ENCODE results near the gene SLC25A23. TPM values are rescaled to one million over a fixed set of nuclear protein-coding genes. Genes with fewer than 3 reads are reported as not detected.

Gene SLC25A23
- total and polyA plus RNA-seq, 7 donors, result 15.0 to 91.8 (median 49.4) TPM

- H3K4me3 ChIP-seq, result peak within 1 kb of the TSS; percentile 36
- H3K9me3 ChIP-seq, result no peaks in the 10 kb centered on the region
- peak; percentile 29 for TF ChIP-seq CTCF (IDR thresholded peaks at IDR 0.05)
- intact Hi-C loops (cut with DNase I), result no loop called here
- H3K4me1 ChIP-seq, result no peaks in the 10 kb centered on the region
- DNase-seq (peak in 1 of 2 donors; percentile 36), ATAC-seq (peak in 1 of 4 donors; percentile 41)
- no peaks in the 10 kb centered on the region for H3K36me3 ChIP-seq (ENCODE audit: insufficient read depth in 1 of 2, low read depth in 1 of 2)
- H3K27me3 ChIP-seq (ENCODE audit: insufficient read depth in 3 of 3, low read length in 2 of 3), result peaks cover 0 to 22% (median 9%) of the 10 kb centered on the region in 3 donors
- 28 to 33% (median 29%) methylated on average over 23 to 24 of the region's 24 CpGs for WGBS, 3 donors
- no peak within 1 kb of the TSS for H3K27ac ChIP-seq
Measured at GRCh38 chr19:6481541-6482342, 22.1 kb upstream of the SLC25A23 start, which contains the start of gene DENND1C. Gene DENND1C (minus strand): TSS chr19:6481787. CDS start chr19:6481695, 92 bp downstream.

GRCh38 chr19:6480848-6481415 is 21.3 kb upstream of the SLC25A23 start:
- intact Hi-C loops (cut with DNase I), result no loop called here
- TF ChIP-seq CTCF (IDR thresholded peaks at IDR 0.05), result no peak
- no peaks in the 10 kb centered on the region for H3K36me3 ChIP-seq (ENCODE audit: insufficient read depth in 1 of 2, low read depth in 1 of 2)
- ATAC-seq, result no peak
- no peaks in the 10 kb centered on the region for H3K4me1 ChIP-seq
- no peak for DNase-seq
- H3K27me3 ChIP-seq (ENCODE audit: insufficient read depth in 3 of 3, low read length in 2 of 3), result peaks cover 0 to 30% (median 9%) of the 10 kb centered on the region in 3 donors
- 73 to 78% (median 74%) methylated on average over 10 of the region's 10 CpGs for WGBS, 3 donors
- H3K4me3 ChIP-seq, result peak overlapping the region; percentile 36
- H3K27ac ChIP-seq, result no peak overlapping the region
- no peaks in the 10 kb centered on the region for H3K9me3 ChIP-seq

- Histone ChIP-seq H3K27me3 (ENCODE audit: insufficient read depth in 3 of 3, low read length in 2 of 3) (peaks cover 0 to 41% (median 16%) of the 10 kb centered on the region in 3 donors), H3K27ac (no peak overlapping the region), H3K9me3 (no peaks in the 10 kb centered on the region), H3K36me3 (ENCODE audit: insufficient read depth in 1 of 2, low read depth in 1 of 2) (no peaks in the 10 kb centered on the region), H3K4me1 (no peaks in the 10 kb centered on the region), H3K4me3 (no peak overlapping the region)
- intact Hi-C loops (cut with DNase I), result no loop called here
- DNase-seq (no peak), ATAC-seq (no peak)
- no peak for TF ChIP-seq CTCF (IDR thresholded peaks at IDR 0.05)
- WGBS, 3 donors, result 42 to 52% (median 46%) methylated on average over 7 of the region's 7 CpGs
Measured at GRCh38 chr19:6479836-6480398, 20.3 kb upstream of the SLC25A23 start.

- ATAC-seq (no peak), DNase-seq (no peak)
- 74 to 78% (median 77%) methylated on average over 8 to 13 of the region's 13 CpGs for WGBS, 3 donors
- intact Hi-C loops (cut with DNase I), result no loop called here
- no peak for TF ChIP-seq CTCF (IDR thresholded peaks at IDR 0.05)
- Histone ChIP-seq H3K4me1 (no peaks in the 10 kb centered on the region), H3K36me3 (ENCODE audit: insufficient read depth in 1 of 2, low read depth in 1 of 2) (no peaks in the 10 kb centered on the region), H3K27ac (no peak overlapping the region), H3K27me3 (ENCODE audit: insufficient read depth in 3 of 3, low read length in 2 of 3) (peaks cover 0 to 49% (median 16%) of the 10 kb centered on the region in 3 donors), H3K9me3 (no peaks in the 10 kb centered on the region), H3K4me3 (no peak overlapping the region)
Measured at GRCh38 chr19:6478815-6479214, 19.2 kb upstream of the SLC25A23 start.

Data from psoas muscle (tissue), 8 donors.